NCI-H2196 treated with DMSO at 0.1 percent for 48 hours (cell line): Measurements from ENCODE around the gene KLF6.
"Not testable (repeated sequence)": the region's sequence is repeated elsewhere in the genome, so short reads cannot be mapped to it uniquely, and the experiment has no call there.

Experiments
- DNase-seq: peaks from one replicate; lab custom pipeline; 2025; ENCODE audit not compliant: unreplicated experiment; lab: John Stamatoyannopoulos, UW

The KLF6 gene

GRCh38 chr10:3735175-3735574 is 49.8 kb downstream of the KLF6 start:
- no peak for DNase-seq

- no peak for DNase-seq
Observed at GRCh38 chr10:3734111-3734510, 50.9 kb downstream of the KLF6 start.

GRCh38 chr10:3732183-3732582 is 52.8 kb downstream of the KLF6 start:
- not testable (repeated sequence) for DNase-seq

- DNase-seq = no peak
Observed at GRCh38 chr10:3729397-3729976, 55.5 kb downstream of the KLF6 start.

GRCh38 chr10:3728563-3728962 is 56.4 kb downstream of the KLF6 start:
- no peak for DNase-seq

- DNase-seq = no peak
Observed at GRCh38 chr10:3727268-3727667, 57.7 kb downstream of the KLF6 start.
